Stimulated activated memory B cell treated with anti-CD40 and anti-IgM and Interleukin-4, amounts not matched to agents 10 μg/mL and 1 μg/mL and 100 μg/mL, for 72 hours (primary cell): ENCODE data around the gene MAST4.

ENCODE experiments used
- ATAC-seq: fragments of 150-1000 bp; cut with Tn5 transposase; 2 replicates; pipeline ENCODE4 v1.10.0; 2021
- H3K27ac Mint-ChIP-seq: one replicate; pipeline ENCODE4 v1.8.0; 2022; ENCODE audit warnings: mild to moderate bottlenecking, mixed read lengths
- H3K27me3 Mint-ChIP-seq: one replicate; pipeline ENCODE4 v1.8.0; 2022; ENCODE audit warnings: mixed read lengths
- H3K36me3 Mint-ChIP-seq: one replicate; pipeline ENCODE4 v1.8.0; 2022; ENCODE audit warnings: mixed read lengths
- H3K4me1 Mint-ChIP-seq: one replicate; pipeline ENCODE4 v1.8.0; 2022; ENCODE audit warnings: mixed read lengths
- H3K4me3 Mint-ChIP-seq: one replicate; pipeline ENCODE4 v1.8.0; 2022; ENCODE audit warnings: mild to moderate bottlenecking, moderate library complexity, mixed read lengths
- H3K9me3 Mint-ChIP-seq: one replicate; pipeline ENCODE4 v1.8.0; 2022; ENCODE audit warnings: mixed read lengths

The MAST4 gene

DNA sequence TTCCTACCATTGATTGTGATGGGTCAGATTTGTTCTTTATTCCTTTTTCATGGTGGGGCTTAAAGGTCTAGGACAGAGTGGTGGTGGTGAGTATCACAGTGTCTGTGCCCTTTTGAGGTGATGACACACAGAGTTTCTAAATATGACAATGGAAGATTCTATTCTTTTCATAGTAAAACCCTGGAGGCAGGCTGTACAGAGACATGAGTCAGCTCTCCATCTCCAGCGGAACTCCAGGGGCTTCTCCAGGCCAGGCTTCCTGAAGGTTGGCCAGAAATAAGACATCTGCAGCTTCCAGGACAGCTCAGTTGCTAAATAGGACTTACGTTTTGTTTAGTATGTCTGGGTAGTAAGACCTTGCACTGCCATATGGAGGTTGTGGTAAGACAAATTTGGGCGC lies 370.9 kb downstream of the MAST4 start:
- H3K9me3 Mint-ChIP-seq = peaks cover 3% of the 10 kb centered on the region
- H3K27me3 Mint-ChIP-seq = no peaks in the 10 kb centered on the region
- no peaks in the 10 kb centered on the region for H3K4me1 Mint-ChIP-seq
- no peak for ATAC-seq
- H3K36me3 Mint-ChIP-seq = peaks cover 5% of the 10 kb centered on the region
- H3K4me3 Mint-ChIP-seq = no peak overlapping the region
- H3K27ac Mint-ChIP-seq = no peak overlapping the region

DNA sequence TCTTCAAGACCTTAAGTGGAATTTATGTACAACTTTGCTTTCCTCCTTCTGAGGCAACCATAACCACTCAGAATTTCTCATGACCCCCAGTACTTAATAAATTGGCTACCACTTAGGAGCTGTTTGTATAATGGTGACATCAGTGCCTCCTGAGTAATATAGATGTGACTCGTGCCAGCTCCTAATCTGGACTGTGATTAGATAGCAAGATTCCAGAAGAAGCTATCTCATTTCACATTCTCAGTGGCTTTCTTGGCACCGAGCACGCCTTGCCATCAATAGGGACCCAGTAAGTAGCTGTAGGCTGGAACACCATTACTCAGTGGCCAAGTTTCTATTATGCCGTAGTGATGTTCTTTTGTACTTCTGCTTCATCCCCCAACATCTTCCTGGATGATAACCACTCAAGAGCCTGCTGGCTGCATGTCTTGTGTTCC lies 371.7 kb downstream of the MAST4 start:
- ATAC-seq = no peak
- Mint-ChIP-seq H3K27me3 (no peaks in the 10 kb centered on the region), H3K27ac (no peak overlapping the region), H3K4me3 (no peak overlapping the region), H3K4me1 (no peaks in the 10 kb centered on the region), H3K9me3 (peaks cover 3% of the 10 kb centered on the region), H3K36me3 (peaks cover 5% of the 10 kb centered on the region)

DNA sequence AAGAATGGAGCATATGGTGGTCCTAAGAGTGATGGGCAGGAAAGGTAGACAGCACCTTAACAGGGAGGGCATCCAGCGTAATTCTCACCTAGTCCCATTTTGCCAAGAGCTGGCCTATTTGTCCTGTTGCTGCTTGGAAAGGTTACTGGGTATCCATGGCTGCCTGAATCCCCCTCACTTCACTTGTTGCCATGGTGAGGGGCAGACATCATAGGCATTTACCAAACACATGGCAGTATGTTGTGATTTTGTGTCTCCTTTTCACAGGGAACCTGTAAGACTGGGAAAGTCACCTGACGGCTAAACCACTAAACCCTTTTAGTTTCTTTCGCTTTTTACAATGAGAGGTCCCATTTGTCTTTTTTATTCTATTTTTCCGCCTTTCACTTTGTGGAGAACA lies 373.3 kb downstream of the MAST4 start:
- H3K4me1 Mint-ChIP-seq = no peaks in the 10 kb centered on the region
- H3K4me3 Mint-ChIP-seq = no peak overlapping the region

DNA sequence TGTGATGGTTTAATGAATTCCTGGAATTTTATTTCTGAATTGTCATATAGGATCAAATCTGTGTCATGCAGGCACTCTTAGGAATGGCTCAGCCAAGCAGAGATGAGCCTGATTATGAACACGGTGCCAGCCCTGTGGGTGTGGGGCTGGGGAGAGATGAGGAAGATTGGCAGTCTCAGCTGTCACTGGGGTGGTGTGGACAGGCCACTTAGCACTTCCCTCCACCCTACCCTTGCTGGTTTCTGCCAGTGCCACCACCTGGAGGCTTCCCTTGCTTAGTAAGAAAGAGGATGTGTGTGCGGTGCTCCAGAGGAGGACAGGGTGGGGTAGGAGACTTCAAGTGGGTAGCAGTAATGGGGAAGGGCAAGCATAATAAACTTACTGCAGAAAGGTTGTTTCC lies 373.8 kb downstream of the MAST4 start:
- H3K9me3 Mint-ChIP-seq = peaks cover 3% of the 10 kb centered on the region
- no peaks in the 10 kb centered on the region for H3K27me3 Mint-ChIP-seq
- no peak overlapping the region for H3K27ac Mint-ChIP-seq
- peaks cover 5% of the 10 kb centered on the region for H3K36me3 Mint-ChIP-seq
- no peak for ATAC-seq
- H3K4me1 Mint-ChIP-seq = no peaks in the 10 kb centered on the region
- H3K4me3 Mint-ChIP-seq = no peak overlapping the region

More for the DNA sequence above, 373.3 kb downstream of the MAST4 start:
- Mint-ChIP-seq H3K27me3 (no peaks in the 10 kb centered on the region), H3K27ac (no peak overlapping the region), H3K9me3 (peaks cover 3% of the 10 kb centered on the region), H3K36me3 (peaks cover 5% of the 10 kb centered on the region)
- no peak for ATAC-seq

DNA sequence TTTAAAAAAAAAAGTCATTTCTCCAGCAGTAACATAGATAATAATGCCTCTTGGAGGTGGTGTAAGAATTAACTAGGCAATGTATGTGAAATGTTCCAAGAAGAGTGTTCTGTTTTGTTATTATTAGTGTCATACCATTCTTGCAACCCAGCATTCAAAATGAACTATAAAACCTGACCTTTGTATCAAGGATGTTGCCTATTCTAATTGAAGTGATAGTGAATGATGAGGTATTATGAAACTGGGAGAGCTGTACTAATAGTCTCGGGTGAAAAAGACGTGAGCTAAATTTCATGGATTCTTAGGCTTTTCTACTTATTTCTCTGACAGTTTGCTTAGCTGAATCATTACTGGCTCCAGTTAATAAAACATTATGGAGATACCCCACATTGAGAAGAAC lies 375.8 kb downstream of the MAST4 start:
- Mint-ChIP-seq H3K36me3 (no peaks in the 10 kb centered on the region), H3K27me3 (no peaks in the 10 kb centered on the region), H3K4me3 (no peak overlapping the region), H3K27ac (no peak overlapping the region), H3K9me3 (no peaks in the 10 kb centered on the region), H3K4me1 (no peaks in the 10 kb centered on the region)
- ATAC-seq = no peak

DNA sequence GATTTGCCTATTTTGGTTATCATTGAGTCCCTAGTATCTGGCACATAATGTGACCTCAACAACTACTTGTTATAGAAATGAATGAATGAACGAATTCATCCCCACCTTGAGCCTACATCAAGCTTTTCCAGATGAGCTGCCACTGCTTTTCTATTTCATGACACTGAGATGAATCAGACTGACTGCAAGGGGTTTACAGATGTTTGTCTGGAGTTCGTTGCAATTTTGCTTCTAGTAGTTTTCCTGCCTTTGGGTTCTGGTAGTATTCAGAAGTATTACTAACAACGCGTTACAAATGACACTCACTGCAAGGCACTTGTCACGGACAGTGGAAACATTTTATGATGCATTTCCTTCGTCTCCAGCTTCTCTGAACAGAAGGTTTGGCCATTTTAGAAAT lies 378.1 kb downstream of the MAST4 start:
- no peak for ATAC-seq
- no peaks in the 10 kb centered on the region for H3K27me3 Mint-ChIP-seq
- H3K4me1 Mint-ChIP-seq = no peaks in the 10 kb centered on the region
- H3K9me3 Mint-ChIP-seq = no peaks in the 10 kb centered on the region
- no peaks in the 10 kb centered on the region for H3K36me3 Mint-ChIP-seq
- no peak overlapping the region for H3K27ac Mint-ChIP-seq
- H3K4me3 Mint-ChIP-seq = no peak overlapping the region

DNA sequence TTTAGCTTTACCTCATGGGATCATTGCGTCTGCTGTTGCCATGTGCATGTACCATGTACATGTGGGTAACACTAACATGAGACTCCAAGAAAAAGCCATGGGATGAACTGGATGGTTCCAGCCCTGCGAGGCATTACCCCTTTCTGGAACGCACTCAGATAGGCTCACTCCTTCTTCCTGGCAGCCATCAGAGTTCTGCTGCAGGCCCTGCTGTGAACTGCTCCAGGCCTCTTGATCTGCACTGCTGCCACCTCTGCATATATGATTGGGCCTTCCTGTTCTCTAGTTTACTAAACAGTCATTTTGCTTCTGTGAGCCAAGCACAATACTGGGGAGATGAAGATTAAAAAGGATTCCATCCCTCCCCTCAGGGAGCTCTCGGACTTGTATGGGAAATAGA lies 379.9 kb downstream of the MAST4 start:
- Mint-ChIP-seq H3K9me3 (no peaks in the 10 kb centered on the region), H3K27ac (no peak overlapping the region), H3K4me1 (no peaks in the 10 kb centered on the region), H3K27me3 (no peaks in the 10 kb centered on the region), H3K36me3 (no peaks in the 10 kb centered on the region), H3K4me3 (no peak overlapping the region)
- ATAC-seq = no peak

DNA sequence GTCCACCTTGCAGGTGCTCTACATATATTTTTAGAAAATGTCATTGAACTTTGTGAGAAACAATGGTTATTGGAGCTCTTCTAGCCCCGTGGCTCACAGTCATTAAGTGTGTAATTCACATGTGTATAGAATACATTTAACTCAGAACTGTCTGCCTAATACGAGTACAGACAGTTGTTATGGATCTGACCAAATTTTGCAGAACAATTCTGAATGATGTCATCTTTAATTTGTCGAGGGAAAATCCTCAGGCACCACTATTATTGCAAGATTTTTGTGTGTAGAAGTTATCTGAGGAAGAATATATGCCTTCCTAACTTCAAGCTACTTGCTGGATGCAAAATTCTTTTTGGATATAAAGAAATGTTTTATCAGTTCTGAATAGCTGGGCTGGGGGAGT lies 383.5 kb downstream of the MAST4 start:
- ATAC-seq = no peak
- H3K27me3 Mint-ChIP-seq = no peaks in the 10 kb centered on the region
- no peak overlapping the region for H3K27ac Mint-ChIP-seq
- H3K9me3 Mint-ChIP-seq = no peaks in the 10 kb centered on the region
- H3K36me3 Mint-ChIP-seq = no peaks in the 10 kb centered on the region
- no peak overlapping the region for H3K4me3 Mint-ChIP-seq
- no peaks in the 10 kb centered on the region for H3K4me1 Mint-ChIP-seq

DNA sequence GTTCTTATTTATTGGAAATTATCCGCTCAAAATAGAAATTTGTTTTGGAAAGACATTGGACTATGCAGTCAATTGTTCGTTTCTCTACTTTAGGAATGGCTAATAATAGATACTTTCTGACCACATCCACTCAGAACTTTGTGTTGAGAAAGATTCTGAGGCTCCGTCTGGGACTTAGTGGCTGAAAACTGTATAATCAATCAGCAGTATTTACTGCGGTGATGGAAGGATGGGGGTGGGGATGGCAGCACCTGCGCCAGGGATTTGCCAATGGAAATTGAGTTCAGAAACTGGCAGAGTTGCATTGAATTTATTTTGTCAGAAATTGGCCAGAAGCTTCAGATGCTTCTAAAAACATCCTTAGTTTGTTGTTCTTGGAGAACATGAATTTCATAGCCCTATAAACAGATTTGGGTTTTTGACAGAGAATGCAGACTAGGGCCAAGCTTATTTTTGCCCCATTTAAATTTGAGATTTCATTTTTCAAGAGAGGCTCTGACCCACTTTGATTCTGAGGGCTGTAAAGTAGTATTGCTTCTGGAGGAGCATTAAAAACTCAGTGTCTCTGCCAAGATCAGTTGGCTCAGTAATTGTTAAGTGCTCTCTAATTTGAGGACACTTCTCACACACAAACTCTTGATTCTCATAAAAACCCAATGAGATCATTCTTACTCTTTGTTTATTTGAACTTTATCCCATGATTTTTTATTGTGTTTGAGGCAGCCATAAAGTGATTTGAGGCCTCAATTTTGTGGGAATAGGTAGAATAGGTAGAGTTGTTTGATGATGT lies 385.3 kb downstream of the MAST4 start:
- Mint-ChIP-seq H3K4me1 (peaks cover 4% of the 10 kb centered on the region), H3K4me3 (no peak overlapping the region)
- ATAC-seq = no peak

DNA sequence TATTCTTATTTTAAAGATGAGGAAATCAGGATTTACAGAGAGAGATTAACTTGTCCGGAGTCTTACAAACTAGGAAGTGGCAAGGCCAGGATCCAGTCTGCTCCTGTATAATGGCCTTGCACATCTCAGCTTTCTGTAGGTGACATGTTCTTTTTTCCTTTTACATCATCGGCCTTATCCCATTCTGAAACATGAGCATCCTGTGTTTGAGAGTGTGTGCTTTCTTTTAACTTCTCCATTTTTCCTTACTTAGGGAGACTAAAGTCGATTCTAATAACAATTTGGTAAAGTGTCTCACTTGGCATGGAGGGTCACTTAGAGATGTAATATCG lies 385.8 kb downstream of the MAST4 start:
- peaks cover 4% of the 10 kb centered on the region for H3K4me1 Mint-ChIP-seq
- no peak for ATAC-seq
- no peaks in the 10 kb centered on the region for H3K36me3 Mint-ChIP-seq
- H3K27me3 Mint-ChIP-seq = no peaks in the 10 kb centered on the region
- no peak overlapping the region for H3K27ac Mint-ChIP-seq
- no peak overlapping the region for H3K4me3 Mint-ChIP-seq
- H3K9me3 Mint-ChIP-seq = no peaks in the 10 kb centered on the region

More for the DNA sequence above, 385.3 kb downstream of the MAST4 start:
- Mint-ChIP-seq H3K27ac (no peak overlapping the region), H3K27me3 (no peaks in the 10 kb centered on the region), H3K36me3 (no peaks in the 10 kb centered on the region), H3K9me3 (no peaks in the 10 kb centered on the region)

DNA sequence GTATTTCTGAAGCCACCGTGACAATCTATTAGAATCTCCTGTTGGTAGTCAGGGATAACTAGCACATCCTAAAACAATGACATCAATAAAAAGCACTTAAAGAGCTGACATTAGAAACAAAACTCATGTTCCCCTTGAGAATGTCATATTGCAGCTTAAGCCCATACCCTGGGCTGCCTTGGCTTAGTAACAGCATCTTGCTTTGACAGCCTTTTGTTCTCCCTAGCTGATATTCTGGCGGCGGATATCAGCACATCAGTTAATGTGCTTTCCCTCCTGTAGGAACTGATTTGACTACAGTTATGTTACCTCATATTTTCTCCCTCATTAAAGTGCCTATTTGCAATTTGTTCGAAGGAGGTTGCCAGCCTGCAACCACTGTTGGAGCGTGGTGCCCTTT lies 386.3 kb downstream of the MAST4 start:
- Mint-ChIP-seq H3K27me3 (no peaks in the 10 kb centered on the region), H3K9me3 (no peaks in the 10 kb centered on the region), H3K4me3 (no peak overlapping the region), H3K4me1 (peaks cover 4% of the 10 kb centered on the region), H3K36me3 (no peaks in the 10 kb centered on the region), H3K27ac (no peak overlapping the region)
- no peak for ATAC-seq

DNA sequence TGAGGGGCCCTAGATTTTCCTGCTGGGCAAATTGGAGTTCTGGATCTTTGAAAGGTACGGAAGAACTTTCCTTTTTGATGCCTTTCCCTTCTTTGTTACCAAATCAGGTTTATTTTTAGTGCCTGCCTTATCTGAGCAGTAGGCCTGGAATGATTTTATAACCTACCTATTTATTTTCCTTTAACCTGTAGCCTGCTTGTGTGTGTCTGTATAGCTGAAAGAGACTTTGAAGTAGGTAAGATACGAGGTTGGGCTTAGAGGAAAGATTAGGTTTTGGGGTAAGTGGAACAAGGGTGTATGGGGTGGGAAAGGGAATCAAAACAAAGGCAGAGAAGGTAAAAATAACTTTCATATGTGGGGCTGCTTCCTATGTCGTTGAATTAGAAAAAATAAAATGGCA lies 389.2 kb downstream of the MAST4 start:
- H3K4me3 Mint-ChIP-seq = no peak overlapping the region
- ATAC-seq = no peak
- no peak overlapping the region for H3K27ac Mint-ChIP-seq
- H3K27me3 Mint-ChIP-seq = no peaks in the 10 kb centered on the region
- H3K9me3 Mint-ChIP-seq = no peaks in the 10 kb centered on the region
- H3K36me3 Mint-ChIP-seq = no peaks in the 10 kb centered on the region
- peaks cover 4% of the 10 kb centered on the region for H3K4me1 Mint-ChIP-seq

DNA sequence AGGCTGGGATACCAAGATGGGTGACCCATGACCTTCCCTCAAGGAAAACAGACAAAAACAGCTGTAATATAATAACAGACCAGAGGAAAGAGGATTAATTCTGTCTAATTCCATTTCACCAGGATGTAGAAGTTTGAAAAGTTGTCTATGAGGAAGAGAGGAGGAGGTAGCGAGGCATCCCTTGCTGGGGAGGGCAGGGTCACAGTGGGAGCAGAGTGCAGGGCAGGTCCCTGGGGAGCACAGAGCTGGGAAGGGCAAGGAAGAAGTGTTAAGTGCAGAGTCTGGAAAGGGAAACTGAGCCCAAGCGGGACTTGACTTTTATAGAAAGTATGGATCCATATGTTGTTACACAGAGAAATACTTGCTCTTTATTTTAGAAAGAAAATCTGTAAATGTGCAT lies 389.8 kb downstream of the MAST4 start:
- no peak for ATAC-seq
- H3K27ac Mint-ChIP-seq = no peak overlapping the region
- no peak overlapping the region for H3K4me3 Mint-ChIP-seq
- H3K36me3 Mint-ChIP-seq = no peaks in the 10 kb centered on the region
- no peaks in the 10 kb centered on the region for H3K27me3 Mint-ChIP-seq
- H3K4me1 Mint-ChIP-seq = peaks cover 4% of the 10 kb centered on the region
- no peaks in the 10 kb centered on the region for H3K9me3 Mint-ChIP-seq

DNA sequence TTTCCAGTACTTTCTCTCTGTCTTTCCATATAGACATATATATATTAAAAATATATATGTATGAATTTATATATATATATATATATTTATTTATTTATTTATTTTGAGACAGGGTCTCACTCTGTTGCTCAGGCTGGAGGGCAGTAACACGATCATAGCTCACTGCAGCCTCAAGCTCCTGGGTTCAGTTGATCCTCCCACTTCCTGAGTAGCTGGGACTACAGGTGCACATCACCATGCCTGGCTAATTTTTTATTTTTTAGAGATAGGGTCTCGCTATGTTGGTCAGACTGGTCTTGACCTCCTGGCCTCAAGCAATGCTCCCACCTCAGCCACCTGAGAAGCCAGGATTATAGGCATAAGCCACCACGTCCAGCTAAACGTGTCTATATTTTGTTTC lies 390.3 kb downstream of the MAST4 start:
- Mint-ChIP-seq H3K36me3 (no peaks in the 10 kb centered on the region), H3K27me3 (no peaks in the 10 kb centered on the region), H3K9me3 (no peaks in the 10 kb centered on the region), H3K4me3 (no peak overlapping the region), H3K27ac (no peak overlapping the region), H3K4me1 (peaks cover 4% of the 10 kb centered on the region)
- ATAC-seq = no peak

DNA sequence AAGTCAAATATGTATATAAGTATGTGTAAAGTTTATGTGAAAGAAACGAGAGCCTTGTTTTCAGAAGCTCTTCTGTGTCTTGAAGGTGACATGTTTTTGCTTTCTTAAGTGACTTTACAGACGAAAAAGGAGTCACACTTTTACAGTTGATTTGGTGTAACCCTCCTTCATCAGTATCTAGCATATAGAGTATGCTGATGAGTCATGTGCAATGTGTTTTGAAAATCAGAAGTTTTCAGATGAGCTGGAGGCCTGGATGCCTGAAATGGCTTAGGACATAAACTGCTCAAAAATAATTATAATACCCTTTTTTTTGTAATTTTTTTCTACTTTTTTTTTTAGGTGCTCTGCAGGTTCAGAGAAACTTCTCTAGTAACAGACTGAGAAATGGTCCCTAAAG lies 390.9 kb downstream of the MAST4 start:
- H3K27me3 Mint-ChIP-seq = no peaks in the 10 kb centered on the region
- no peak overlapping the region for H3K27ac Mint-ChIP-seq
- H3K4me1 Mint-ChIP-seq = peaks cover 4% of the 10 kb centered on the region
- H3K9me3 Mint-ChIP-seq = no peaks in the 10 kb centered on the region
- H3K4me3 Mint-ChIP-seq = no peak overlapping the region
- no peak for ATAC-seq
- H3K36me3 Mint-ChIP-seq = no peaks in the 10 kb centered on the region

DNA sequence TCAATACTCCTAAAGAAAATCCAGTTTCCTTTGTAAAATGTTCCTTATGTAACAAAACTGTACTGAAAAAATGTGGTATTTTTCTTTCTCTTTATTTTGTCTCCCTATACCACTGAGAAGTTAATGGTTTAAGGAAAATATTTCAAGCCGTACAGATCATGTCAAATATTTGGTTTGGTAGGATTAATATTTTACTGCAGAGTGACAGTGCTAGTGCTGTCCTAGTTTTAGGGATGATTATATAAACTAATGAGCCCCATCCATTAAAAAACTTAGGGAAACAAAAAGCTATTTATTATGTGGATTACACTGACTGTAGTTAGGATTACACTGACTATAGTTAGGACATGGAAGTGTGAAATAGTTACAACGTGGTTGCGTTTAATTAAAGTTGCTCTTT lies 391.3 kb downstream of the MAST4 start:
- H3K27ac Mint-ChIP-seq = no peak overlapping the region
- no peaks in the 10 kb centered on the region for H3K27me3 Mint-ChIP-seq
- H3K36me3 Mint-ChIP-seq = no peaks in the 10 kb centered on the region
- peaks cover 4% of the 10 kb centered on the region for H3K4me1 Mint-ChIP-seq
- no peaks in the 10 kb centered on the region for H3K9me3 Mint-ChIP-seq
- no peak overlapping the region for H3K4me3 Mint-ChIP-seq
- no peak for ATAC-seq
